Progenitor cell of endocrine pancreas (in vitro differentiated cells): ENCODE results near the gene ZNF532. TPM values are rescaled to one million over a fixed set of nuclear protein-coding genes. Genes with fewer than 3 reads are reported as not detected.

ENCODE experiments used
- DNase-seq: peaks from one replicate; pipeline ENCODE4 v3.0.0; 2021; ENCODE audit warnings: low spot score; ENCODE audit not compliant: unreplicated experiment
- H3K27ac Mint-ChIP-seq: 2 replicates; pipeline ENCODE4 v1.8.0; 2021; ENCODE audit warnings: mild to moderate bottlenecking, moderate library complexity, mixed read lengths
- H3K27me3 Mint-ChIP-seq: 2 replicates; pipeline ENCODE4 v1.8.0; 2021; ENCODE audit warnings: mixed read lengths
- H3K36me3 Mint-ChIP-seq: 2 replicates; pipeline ENCODE4 v1.8.0; 2022; ENCODE audit warnings: mixed read lengths; ENCODE audit not compliant: insufficient read depth
- H3K4me1 Mint-ChIP-seq: 2 replicates; pipeline ENCODE4 v1.8.0; 2021; ENCODE audit warnings: low read depth, mixed read lengths
- H3K4me3 Mint-ChIP-seq: 2 replicates; pipeline ENCODE4 v1.8.0; 2021; ENCODE audit warnings: low read depth, mild to moderate bottlenecking, moderate library complexity, mixed read lengths
- H3K9me3 Mint-ChIP-seq: 2 replicates; pipeline ENCODE4 v1.8.0; 2021; ENCODE audit warnings: low read depth, mixed read lengths
- CTCF ChIP-seq: fragments of 200-600 bp; sonication (generic); IDR thresholded peaks from one replicate; pipeline ENCODE4 v1.5.0; 2021; ENCODE audit warnings: antibody characterized with exemption, mild to moderate bottlenecking; ENCODE audit not compliant: unreplicated experiment
- total RNA-seq: library from RNA; stranded (reverse); gene quantifications from 2 replicates; pipeline ENCODE4 v1.2.1, GENCODE V29; 2021

ZNF532 gene
- total RNA-seq, 1 donor from 2014 or later: 190 TPM

GRCh38 chr18:58993260-58993659 lies 128.6 kb downstream of the ZNF532 start:
- Mint-ChIP-seq H3K9me3 (peaks cover 15% of the 10 kb centered on the region), H3K4me1 (no peaks in the 10 kb centered on the region), H3K4me3 (no peak overlapping the region), H3K27ac (no peak overlapping the region), H3K36me3 (no peaks in the 10 kb centered on the region), H3K27me3 (no peaks in the 10 kb centered on the region)
- no peak for DNase-seq
- TF ChIP-seq CTCF: no peak

GRCh38 chr18:58995663-58996062 lies 131.0 kb downstream of the ZNF532 start:
- Mint-ChIP-seq H3K27me3 (no peaks in the 10 kb centered on the region), H3K4me3 (no peak overlapping the region), H3K36me3 (no peaks in the 10 kb centered on the region), H3K9me3 (peaks cover 4% of the 10 kb centered on the region), H3K4me1 (no peaks in the 10 kb centered on the region), H3K27ac (no peak overlapping the region)
- TF ChIP-seq CTCF: no peak
- no peak for DNase-seq

- TF ChIP-seq CTCF: no peak
- H3K36me3 Mint-ChIP-seq: no peaks in the 10 kb centered on the region
- peaks cover 4% of the 10 kb centered on the region for H3K9me3 Mint-ChIP-seq
- H3K4me1 Mint-ChIP-seq: no peaks in the 10 kb centered on the region
- H3K27me3 Mint-ChIP-seq: no peaks in the 10 kb centered on the region
- H3K27ac Mint-ChIP-seq: no peak overlapping the region
- H3K4me3 Mint-ChIP-seq: no peak overlapping the region
- DNase-seq: no peak
These were observed 131.5 kb downstream of the ZNF532 start for GRCh38 chr18:58996131-58996641.

- H3K4me1 Mint-ChIP-seq: peaks cover 1% of the 10 kb centered on the region
- H3K4me3 Mint-ChIP-seq: no peak overlapping the region
- DNase-seq: no peak
- no peaks in the 10 kb centered on the region for H3K36me3 Mint-ChIP-seq
- no peak overlapping the region for H3K27ac Mint-ChIP-seq
- peaks cover 5% of the 10 kb centered on the region for H3K9me3 Mint-ChIP-seq
- TF ChIP-seq CTCF: no peak
- no peaks in the 10 kb centered on the region for H3K27me3 Mint-ChIP-seq
These were observed 132.0 kb downstream of the ZNF532 start for GRCh38 chr18:58996696-58997095.

GRCh38 chr18:58997811-58998337 lies 133.2 kb downstream of the ZNF532 start:
- H3K9me3 Mint-ChIP-seq: peaks cover 4% of the 10 kb centered on the region
- no peaks in the 10 kb centered on the region for H3K36me3 Mint-ChIP-seq
- H3K27ac Mint-ChIP-seq: no peak overlapping the region
- no peak for DNase-seq
- H3K4me1 Mint-ChIP-seq: peaks cover 4% of the 10 kb centered on the region
- H3K4me3 Mint-ChIP-seq: no peak overlapping the region
- no peaks in the 10 kb centered on the region for H3K27me3 Mint-ChIP-seq
- TF ChIP-seq CTCF: no peak
